KMS-11 (cell line): ENCODE results near the gene ICE1.

Experiments used
- H2AFZ ChIP-seq: fragments of 200-600 bp; sonication (generic); 2 replicates; pipeline ENCODE4 v1.6.1; 2016; ENCODE audit warnings: antibody characterized with exemption, mixed run types, low read depth
- H3K27ac ChIP-seq: fragments of 200-600 bp; sonication (generic); 2 replicates; pipeline ENCODE4 v1.6.1; 2016; ENCODE audit warnings: mild to moderate bottlenecking, mixed run types
- H3K27me3 ChIP-seq: fragments of 200-600 bp; sonication (generic); 2 replicates; pipeline ENCODE4 v1.6.1; 2017; ENCODE audit warnings: mild to moderate bottlenecking, low read depth, mixed run types, moderate library complexity; ENCODE audit not compliant: insufficient read depth
- H3K36me3 ChIP-seq: fragments of 200-600 bp; sonication (generic); 2 replicates; pipeline ENCODE4 v1.6.1; 2017; ENCODE audit warnings: mild to moderate bottlenecking, mixed run types; ENCODE audit not compliant: insufficient read depth
- H3K4me1 ChIP-seq: fragments of 200-600 bp; sonication (generic); 2 replicates; pipeline ENCODE4 v1.6.1; 2016; ENCODE audit warnings: mild to moderate bottlenecking, low read depth, mixed run types; ENCODE audit not compliant: poor library complexity, severe bottlenecking
- H3K4me2 ChIP-seq: fragments of 200-600 bp; sonication (generic); 2 replicates; pipeline ENCODE4 v1.7.0; 2016; ENCODE audit warnings: mild to moderate bottlenecking, mixed run types
- H3K4me3 ChIP-seq: fragments of 200-600 bp; sonication (generic); IDR thresholded peaks from 2 replicates; pipeline ENCODE4 v1.6.1; 2017; ENCODE audit warnings: low read depth, low read length, mixed read lengths; ENCODE audit not compliant: insufficient read depth
- H3K79me2 ChIP-seq: fragments of 200-600 bp; sonication (generic); 2 replicates; pipeline ENCODE4 v1.6.1; 2016; ENCODE audit warnings: low read depth, mixed run types; ENCODE audit not compliant: insufficient read depth
- H3K9ac ChIP-seq: fragments of 200-600 bp; sonication (generic); 2 replicates; pipeline ENCODE4 v1.6.1; 2016; ENCODE audit warnings: mild to moderate bottlenecking, mixed run types
- H4K20me1 ChIP-seq: fragments of 200-600 bp; sonication (generic); 2 replicates; pipeline ENCODE4 v1.6.1; 2016; ENCODE audit warnings: mild to moderate bottlenecking, mixed run types; ENCODE audit not compliant: insufficient read depth
- CTCF ChIP-seq: fragments of 200-600 bp; sonication (generic); conservative IDR thresholded peaks from 2 replicates; pipeline ENCODE4 v1.6.1; 2017; ENCODE audit warnings: low read depth, mild to moderate bottlenecking, antibody characterized with exemption, low read length, moderate library complexity, mixed read lengths

ICE1 gene

GRCh38 chr5:5424736-5425135 is 2.3 kb downstream of the ICE1 start:
- Histone ChIP-seq H2AFZ (no peak overlapping the region), H4K20me1 (no peaks in the 10 kb centered on the region; the same call in 1 of the 2 replicates), H3K4me2 (peak overlapping the region; percentile 23; the same call in 1 of the 2 replicates), H3K4me1 (peaks cover 30% of the 10 kb centered on the region), H3K27ac (no peak overlapping the region), H3K79me2 (peaks cover 71% of the 10 kb centered on the region), H3K36me3 (no peaks in the 10 kb centered on the region), H3K9ac (no peak overlapping the region), H3K4me3 (no peak overlapping the region), H3K27me3 (no peaks in the 10 kb centered on the region)
- no peak for TF ChIP-seq CTCF

GRCh38 chr5:5430136-5430535 is 7.7 kb downstream of the ICE1 start:
- Histone ChIP-seq H3K4me1 (peaks cover 15% of the 10 kb centered on the region), H3K79me2 (peaks cover 100% of the 10 kb centered on the region), H3K36me3 (no peaks in the 10 kb centered on the region), H3K4me2 (no peak overlapping the region), H3K4me3 (no peak overlapping the region), H2AFZ (no peak overlapping the region), H3K27me3 (no peaks in the 10 kb centered on the region), H3K27ac (no peak overlapping the region), H3K9ac (no peak overlapping the region), H4K20me1 (no peaks in the 10 kb centered on the region; the same call in 1 of the 2 replicates)
- no peak for TF ChIP-seq CTCF

- no peak overlapping the region for H2AFZ ChIP-seq
- H3K36me3 ChIP-seq: no peaks in the 10 kb centered on the region
- no peak overlapping the region for H3K4me3 ChIP-seq
- H3K27me3 ChIP-seq: no peaks in the 10 kb centered on the region
- no peak overlapping the region for H3K27ac ChIP-seq
- no peak for TF ChIP-seq CTCF
- H3K79me2 ChIP-seq: peaks cover 92% of the 10 kb centered on the region
- H3K4me1 ChIP-seq: peaks cover 34% of the 10 kb centered on the region
- no peak overlapping the region for H3K4me2 ChIP-seq
- H3K9ac ChIP-seq: no peak overlapping the region
- no peaks in the 10 kb centered on the region; the same call in 1 of the 2 replicates for H4K20me1 ChIP-seq
These were observed 9.7 kb downstream of the ICE1 start for GRCh38 chr5:5432020-5432707.

- Histone ChIP-seq H4K20me1 (no peaks in the 10 kb centered on the region), H3K4me3 (no peak overlapping the region), H3K4me2 (peak overlapping the region; percentile 50; the same call in 1 of the 2 replicates), H3K79me2 (peaks cover 54% of the 10 kb centered on the region), H3K9ac (no peak overlapping the region), H3K27ac (peak overlapping the region; percentile 27; the same call in 1 of the 2 replicates), H3K4me1 (peaks cover 40% of the 10 kb centered on the region), H3K36me3 (no peaks in the 10 kb centered on the region), H2AFZ (no peak overlapping the region), H3K27me3 (no peaks in the 10 kb centered on the region)
- TF ChIP-seq CTCF: no peak
These were observed 13.8 kb downstream of the ICE1 start for GRCh38 chr5:5436203-5436760.
